ENCODE results near the gene C22orf39.

The C22orf39 gene

GRCh38 chr22:19396934-19397733 is 50.4 kb downstream of the C22orf39 start:
- no peak for DNase-seq

GRCh38 chr22:19396561-19396933 is 51.0 kb downstream of the C22orf39 start:
- DNase-seq: peak; percentile 8 to 36

DNA sequence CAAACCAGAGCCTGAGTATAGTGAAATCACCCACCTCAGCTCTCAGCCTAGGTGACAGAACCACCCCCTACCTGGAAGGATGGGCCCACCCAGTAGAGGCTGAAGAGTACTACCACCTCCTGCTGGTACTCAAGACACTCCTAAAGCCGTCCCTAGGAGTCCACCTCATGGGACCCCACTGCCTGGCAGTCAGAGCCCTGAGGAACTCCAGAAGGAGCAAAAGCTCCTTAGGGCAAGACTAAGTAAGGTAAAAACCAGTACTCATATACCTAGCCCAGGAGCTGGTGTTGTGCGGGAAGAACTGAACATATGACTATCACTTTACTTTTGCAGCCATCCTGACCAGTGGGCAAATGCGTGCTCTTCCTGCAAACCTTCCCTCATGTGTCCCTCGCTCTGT is 52.2 kb downstream of the C22orf39 start:
- no peak for DNase-seq

GRCh38 chr22:19394274-19395050 is 53.0 kb downstream of the C22orf39 start:
- DNase-seq: no peak

- no peak for DNase-seq
Observed at GRCh38 chr22:19393704-19394103, 53.8 kb downstream of the C22orf39 start.

All from SHP77 (cell line).